Transverse colon (tissue), 4 donors: Measurements from ENCODE around the gene C17orf75.

Experiments used
- CTCF ChIP-seq, 5 experiments: fragments of 200-600 bp in 3 of 5; fragments of 450-650 bp in 2 of 5; sonication (generic) in 3 of 5; IDR thresholded peaks; 1 replicate in 2 of 5; 2 replicates in 3 of 5; pipeline ENCODE4 v1.5.1; 2016 to 2017; ENCODE audit warnings: antibody characterized with exemption in 5 of 5, inconsistent platforms in 3 of 5, mild to moderate bottlenecking in 2 of 5, moderate library complexity in 1 of 5
- EP300 ChIP-seq: sonication (generic); formaldehyde crosslinking; IDR thresholded peaks from one replicate; pipeline ENCODE4 v1.6.1; 2017; ENCODE audit warnings: antibody characterized with exemption, low read depth
- POLR2A ChIP-seq: fragments of 450-650 bp; IDR thresholded peaks from one replicate; pipeline ENCODE4 v1.6.1; 2016; ENCODE audit warnings: antibody characterized with exemption, mild to moderate bottlenecking, moderate library complexity
- POLR2AphosphoS5 ChIP-seq, 3 donors: sonication (generic); formaldehyde crosslinking; IDR thresholded peaks; one replicate each; pipeline ENCODE4 v1.6.1; 2016; ENCODE audit warnings: antibody characterized with exemption in 3 of 3

DNA sequence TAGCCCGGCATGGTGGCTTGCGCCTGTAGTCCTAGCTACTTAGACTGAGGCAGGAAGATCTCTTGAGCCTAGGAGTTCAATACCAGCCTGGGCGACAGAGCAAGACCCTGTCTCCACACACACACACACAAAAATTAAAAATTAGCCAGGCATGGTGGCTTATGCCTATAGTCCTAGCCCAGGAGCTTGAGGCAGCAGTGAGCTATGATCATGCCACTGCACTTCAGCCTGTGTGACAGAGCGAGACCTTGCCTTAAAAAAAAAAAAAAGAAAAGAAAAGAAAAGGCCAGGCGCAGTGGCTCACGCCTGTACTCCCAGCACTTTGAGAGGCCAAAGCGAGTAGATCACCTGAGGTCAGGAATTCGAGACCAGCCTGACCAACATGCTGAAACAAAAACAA, 23.9 kb downstream of the C17orf75 start:
- TF ChIP-seq CTCF (IDR thresholded peaks at IDR 0.05) (no peak), POLR2AphosphoS5 (IDR thresholded peaks at IDR 0.05) (no peak), EP300 (no peak), POLR2A (no peak)
